Prostate gland (tissue), 2 donors: ENCODE results near the gene PCYOX1L.

Experiments
- POLR2A ChIP-seq: fragments of 450-650 bp; IDR thresholded peaks from one replicate; pipeline ENCODE4 v1.6.1; 2016; ENCODE audit warnings: antibody characterized with exemption, mild to moderate bottlenecking
- TF ChIP-seq, protein P1 (sequence below), 4 experiments: fragments of 200-600 bp in 2 of 4; fragments of 450-650 bp in 2 of 4; sonication (generic) in 2 of 4; IDR thresholded peaks; 1 replicate in 3 of 4; 2 replicates in 1 of 4; pipeline ENCODE4 v1.5.1; 2016 to 2019; ENCODE audit warnings: antibody characterized with exemption in 4 of 4, mild to moderate bottlenecking in 2 of 4, moderate library complexity in 2 of 4

DNA sequence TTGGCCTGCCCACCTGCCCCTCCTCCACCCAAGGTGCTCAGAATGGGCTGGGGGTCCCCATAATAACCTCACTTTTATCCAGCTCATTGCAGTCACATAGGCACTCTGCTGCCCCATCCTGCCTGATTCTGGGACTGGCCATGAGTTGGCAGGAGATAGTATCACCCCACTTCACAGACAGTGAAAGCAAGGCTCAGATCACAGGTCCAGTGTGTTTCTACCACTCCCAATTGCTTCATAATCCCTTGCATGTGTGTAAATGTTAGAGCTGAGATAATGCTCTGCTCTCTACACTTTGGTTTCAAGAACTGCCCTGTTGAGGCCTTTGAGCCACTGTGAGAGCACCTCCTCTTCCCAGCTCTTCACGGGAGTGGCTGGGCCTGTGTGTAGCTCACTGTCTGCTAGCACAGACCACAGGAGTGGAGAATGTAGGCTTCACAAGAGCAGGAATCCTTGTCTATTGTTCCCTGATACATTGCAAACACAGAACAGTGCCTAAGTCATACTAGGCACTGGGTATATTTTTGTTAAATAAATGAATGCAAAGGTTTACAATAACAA, 8.4 kb downstream of the PCYOX1L start:
- TF ChIP-seq, protein P1, sequence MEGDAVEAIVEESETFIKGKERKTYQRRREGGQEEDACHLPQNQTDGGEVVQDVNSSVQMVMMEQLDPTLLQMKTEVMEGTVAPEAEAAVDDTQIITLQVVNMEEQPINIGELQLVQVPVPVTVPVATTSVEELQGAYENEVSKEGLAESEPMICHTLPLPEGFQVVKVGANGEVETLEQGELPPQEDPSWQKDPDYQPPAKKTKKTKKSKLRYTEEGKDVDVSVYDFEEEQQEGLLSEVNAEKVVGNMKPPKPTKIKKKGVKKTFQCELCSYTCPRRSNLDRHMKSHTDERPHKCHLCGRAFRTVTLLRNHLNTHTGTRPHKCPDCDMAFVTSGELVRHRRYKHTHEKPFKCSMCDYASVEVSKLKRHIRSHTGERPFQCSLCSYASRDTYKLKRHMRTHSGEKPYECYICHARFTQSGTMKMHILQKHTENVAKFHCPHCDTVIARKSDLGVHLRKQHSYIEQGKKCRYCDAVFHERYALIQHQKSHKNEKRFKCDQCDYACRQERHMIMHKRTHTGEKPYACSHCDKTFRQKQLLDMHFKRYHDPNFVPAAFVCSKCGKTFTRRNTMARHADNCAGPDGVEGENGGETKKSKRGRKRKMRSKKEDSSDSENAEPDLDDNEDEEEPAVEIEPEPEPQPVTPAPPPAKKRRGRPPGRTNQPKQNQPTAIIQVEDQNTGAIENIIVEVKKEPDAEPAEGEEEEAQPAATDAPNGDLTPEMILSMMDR (IDR thresholded peaks at IDR 0.05), result no peak
- no peak for TF ChIP-seq POLR2A
